ENCODE results near the gene RSL24D1. TPM values are rescaled to one million over a fixed set of nuclear protein-coding genes. Genes with fewer than 3 reads are reported as not detected.
"Not testable (repeated sequence)": the region's sequence is repeated elsewhere in the genome, so short reads cannot be mapped to it uniquely, and the experiment has no call there.

Gene RSL24D1
- polyA plus RNA-seq, 1 of the 3 experiments (the other 2 are of a cell fraction): 24.3 TPM

GRCh38 chr15:55164284-55164683 is 32.5 kb downstream of the RSL24D1 start:
- no peaks in the 10 kb centered on the region for H4K20me1 ChIP-seq (ENCODE audit: insufficient read depth)
- H3K9me3 ChIP-seq: no peaks in the 10 kb centered on the region
- TF ChIP-seq FOXM1 (IDR thresholded peaks at IDR 0.05; ENCODE audit: low read depth): no peak
- ChIA-PET POLR2A (no interaction called here), CTCF (interaction anchor here (1.4 kb wide), 1 partner anchor 10 kb away, joined by 5 read pairs; no protein-coding TSS in a partner anchor)
- H3K4me2 ChIP-seq: no peak overlapping the region
- DNase-seq: no peak
- no peak overlapping the region for H3K4me3 ChIP-seq (ENCODE audit: low read depth in 2 of 2, low read length in 1 of 2)
- no peak overlapping the region for H3K9ac ChIP-seq
- no peaks in the 10 kb centered on the region for H3K79me2 ChIP-seq (ENCODE audit: insufficient read depth)
- no peaks in the 10 kb centered on the region for H3K4me1 ChIP-seq (ENCODE audit: control insufficient read depth in 1 of 2, insufficient read depth in 2 of 2, low read depth in 1 of 2, low read length in 1 of 2)
- H3F3A ChIP-seq (replicated peaks; ENCODE audit: insufficient read depth): no peaks in the 10 kb centered on the region
- WGBS (ENCODE audit: low lambda C conversion rate): 68% methylated on average over 4 of the region's 4 CpGs
- no peak overlapping the region for H3K27ac ChIP-seq (ENCODE audit: low read depth in 2 of 2, low read length in 1 of 2)
- no peaks in the 10 kb centered on the region for H3K9me2 ChIP-seq
- no peaks in the 10 kb centered on the region for H3K36me3 ChIP-seq (replicated peaks in 1 of 2; ENCODE audit: control insufficient read depth in 1 of 2, insufficient read depth in 2 of 2, low read length in 1 of 2)
- no peak overlapping the region for H2AFZ ChIP-seq (ENCODE audit: low read depth)
- H3K27me3 ChIP-seq (ENCODE audit: insufficient read depth): no peaks in the 10 kb centered on the region

- Histone ChIP-seq H3K36me3 (replicated peaks in 1 of 2; ENCODE audit: control insufficient read depth in 1 of 2, insufficient read depth in 2 of 2, low read length in 1 of 2) (no peaks in the 10 kb centered on the region), H3K27me3 (ENCODE audit: insufficient read depth) (no peaks in the 10 kb centered on the region), H2AFZ (ENCODE audit: low read depth) (no peak overlapping the region), H4K20me1 (ENCODE audit: insufficient read depth) (no peaks in the 10 kb centered on the region), H3K9me3 (no peaks in the 10 kb centered on the region), H3K79me2 (ENCODE audit: insufficient read depth) (no peaks in the 10 kb centered on the region), H3K9ac (no peak overlapping the region), H3K9me2 (no peaks in the 10 kb centered on the region), H3K4me2 (no peak overlapping the region), H3K27ac (ENCODE audit: low read depth in 2 of 2, low read length in 1 of 2) (no peak overlapping the region), H3K4me1 (ENCODE audit: control insufficient read depth in 1 of 2, insufficient read depth in 2 of 2, low read depth in 1 of 2, low read length in 1 of 2) (no peaks in the 10 kb centered on the region), H3K4me3 (ENCODE audit: low read depth in 2 of 2, low read length in 1 of 2) (no peak overlapping the region), H3F3A (replicated peaks; ENCODE audit: insufficient read depth) (no peaks in the 10 kb centered on the region)
- 6% methylated on average over 3 of the region's 3 CpGs for WGBS (ENCODE audit: low lambda C conversion rate)
- POLR2A ChIA-PET: no interaction called here
- CTCF ChIA-PET: no interaction called here
- no peak for TF ChIP-seq GATA2 (CRISPR knock-in tag; IDR thresholded peaks at IDR 0.05)
- no peak for TF ChIP-seq SMC3 (IDR thresholded peaks at IDR 0.05; ENCODE audit: low read depth, low read length)
- TF ChIP-seq USF2 (IDR thresholded peaks at IDR 0.05; ENCODE audit: borderline replicate concordance, low read depth, low read length): no peak
- DNase-seq: no peak
These were observed 45.1 kb downstream of the RSL24D1 start for GRCh38 chr15:55151631-55152030.

- POLR2A ChIA-PET; H3K4me2 ChIP-seq; CTCF ChIA-PET; H3K9me3 ChIP-seq; H3K4me3 ChIP-seq (ENCODE audit: low read depth in 2 of 2, low read length in 1 of 2); DNase-seq; H3K27me3 ChIP-seq (ENCODE audit: insufficient read depth); H3K4me1 ChIP-seq (ENCODE audit: control insufficient read depth in 1 of 2, insufficient read depth in 2 of 2, low read depth in 1 of 2, low read length in 1 of 2); H3K27ac ChIP-seq (ENCODE audit: low read depth in 2 of 2, low read length in 1 of 2); H2AFZ ChIP-seq (ENCODE audit: low read depth); H3F3A ChIP-seq (replicated peaks; ENCODE audit: insufficient read depth); H3K9ac ChIP-seq; H4K20me1 ChIP-seq (ENCODE audit: insufficient read depth); H3K79me2 ChIP-seq (ENCODE audit: insufficient read depth); H3K9me2 ChIP-seq; H3K36me3 ChIP-seq (replicated peaks in 1 of 2; ENCODE audit: control insufficient read depth in 1 of 2, insufficient read depth in 2 of 2, low read length in 1 of 2): not testable (repeated sequence)
- 28% methylated on average over 8 of the region's 8 CpGs for WGBS (ENCODE audit: low lambda C conversion rate)
These were observed 53.6 kb downstream of the RSL24D1 start for GRCh38 chr15:55143132-55143531.

GRCh38 chr15:55133972-55134371 is 62.8 kb downstream of the RSL24D1 start:
- Histone ChIP-seq H4K20me1 (ENCODE audit: insufficient read depth) (no peaks in the 10 kb centered on the region), H3K79me2 (ENCODE audit: insufficient read depth) (no peaks in the 10 kb centered on the region), H3K9me3 (0 out of 2 replicates have a peak, but pooled peaks cover 6% of the 10 kb centered on the region), H3K36me3 (replicated peaks in 1 of 2; ENCODE audit: control insufficient read depth in 1 of 2, insufficient read depth in 2 of 2, low read length in 1 of 2) (no peaks in the 10 kb centered on the region), H3K9me2 (no peaks in the 10 kb centered on the region), H3K9ac (no peak overlapping the region), H2AFZ (ENCODE audit: low read depth) (no peak overlapping the region), H3K27ac (ENCODE audit: low read depth in 2 of 2, low read length in 1 of 2) (no peak overlapping the region), H3K4me2 (no peak overlapping the region), H3K4me3 (ENCODE audit: low read depth in 2 of 2, low read length in 1 of 2) (no peak overlapping the region), H3F3A (replicated peaks; ENCODE audit: insufficient read depth) (no peaks in the 10 kb centered on the region), H3K27me3 (ENCODE audit: insufficient read depth) (no peaks in the 10 kb centered on the region), H3K4me1 (ENCODE audit: control insufficient read depth in 1 of 2, insufficient read depth in 2 of 2, low read depth in 1 of 2, low read length in 1 of 2) (no peaks in the 10 kb centered on the region)
- no peak for DNase-seq
- TF ChIP-seq IRF3 (IDR thresholded peaks at IDR 0.05; ENCODE audit: low read depth, low read length): no peak
- TF ChIP-seq TAF1 (IDR thresholded peaks at IDR 0.05; ENCODE audit: borderline replicate concordance, low read depth, low read length): no peak
- TF ChIP-seq RAD21 (IDR thresholded peaks at IDR 0.05; ENCODE audit: low read length): no peak
- TF ChIP-seq FOXJ3 (CRISPR knock-in tag; IDR thresholded peaks at IDR 0.05): no peak
- no peak for TF ChIP-seq REST (IDR thresholded peaks at IDR 0.05; ENCODE audit: low read depth, low read length)
- no peak for TF ChIP-seq CHD2 (IDR thresholded peaks at IDR 0.05; ENCODE audit: low read length, partially characterized antibody)
- CTCF ChIA-PET: no interaction called here
- WGBS (ENCODE audit: low lambda C conversion rate): 0% methylated on average over 2 of the region's 2 CpGs
- POLR2A ChIA-PET: no interaction called here
